ENCODE data around the gene FAM135A. TPM values are rescaled to one million over a fixed set of nuclear protein-coding genes. Genes with fewer than 3 reads are reported as not detected.

FAM135A gene
- total and polyA plus RNA-seq, 9 of the 15 experiments (the other 6 are each of a cell fraction or from before 2014, with no cell fraction given): 7.4 to 32.9 (median 19.2) TPM

- no peak for TF ChIP-seq UBTF (IDR thresholded peaks at IDR 0.05; ENCODE audit: borderline replicate concordance in 1 of 2, low read depth in 2 of 2, low read length in 2 of 2)
- TF ChIP-seq PHF21A (IDR thresholded peaks at IDR 0.05; ENCODE audit: borderline replicate concordance, low read depth): no peak
- no peak for TF ChIP-seq ZNF217 (CRISPR knock-in tag; IDR thresholded peaks at IDR 0.05)
- TF ChIP-seq ZNF174 (CRISPR knock-in tag; IDR thresholded peaks at IDR 0.05): no peak
- TF ChIP-seq BCOR (IDR thresholded peaks at IDR 0.05): no peak
- no peak for TF ChIP-seq KAT2B (IDR thresholded peaks at IDR 0.05; ENCODE audit: low read depth, low read length)
- no peak for TF ChIP-seq MAX (CRISPR knock-in tag; IDR thresholded peaks at IDR 0.05)
- no peak for TF ChIP-seq SAFB (IDR thresholded peaks at IDR 0.05; ENCODE audit: borderline replicate concordance, low read depth, low read length)
- TF ChIP-seq GABPB1 (CRISPR knock-in tag; IDR thresholded peaks at IDR 0.05): no peak
- no peak for TF ChIP-seq YBX1 (IDR thresholded peaks at IDR 0.05)
- no peak for TF ChIP-seq GTF3C2 (IDR thresholded peaks at IDR 0.05; ENCODE audit: borderline replicate concordance, extremely low read depth, insufficient read length)
- TF ChIP-seq MAFF (IDR thresholded peaks at IDR 0.05; ENCODE audit: low read length): no peak
- TF ChIP-seq E2F6 (IDR thresholded peaks at IDR 0.05; ENCODE audit: borderline replicate concordance in 1 of 2, extremely low read depth in 1 of 2, insufficient read depth in 1 of 2, insufficient read length in 1 of 2, low read depth in 1 of 2, low read length in 1 of 2, poor library complexity in 1 of 2, severe bottlenecking in 1 of 2): no peak
- no peak for TF ChIP-seq SMARCA5 (IDR thresholded peaks at IDR 0.05)
- no peak for TF ChIP-seq NKRF (IDR thresholded peaks at IDR 0.05; ENCODE audit: borderline replicate concordance)
- TF ChIP-seq ZMIZ1 (IDR thresholded peaks at IDR 0.05; ENCODE audit: low read depth in 2 of 2, low read length in 2 of 2): peak in 1 of 2 experiments; percentile 39; a peak in 1 of 4 replicates
Observed at GRCh38 chr6:70388814-70389213, 24.5 kb upstream of the FAM135A start (continued).
